HEK293 (cell line): ENCODE measurements around the gene PCDH9.

Experiments
- CTCF ChIA-PET: fragments of 350-600 bp; formaldehyde crosslinking; extraction: SDS; loops from one replicate; lab custom pipeline; 2021; ENCODE audit warnings: antibody characterized with exemption; lab: Yijun Ruan, JAX
- POLR2A ChIA-PET: fragments of 300-600 bp; formaldehyde crosslinking; extraction: SDS; loops from one replicate; lab custom pipeline; 2020; ENCODE audit warnings: antibody characterized with exemption, inconsistent platforms; lab: Yijun Ruan, JAX
- H3K27ac ChIP-seq: fragments of 200-500 bp; sonication (Bioruptor generic); 2 replicates; pipeline ENCODE4 v1.5.1; 2014; ENCODE audit warnings: low read depth, low read length, control low read depth, inconsistent platforms; ENCODE audit errors: extremely low read depth
- H3K36me3 ChIP-seq, 2 experiments: fragments of 200-500 bp in 1 of 2; sonication (Bioruptor generic) in 1 of 2; 1 replicate in 1 of 2; 2 replicates in 1 of 2; pipeline ENCODE4 v1.5.1; 2014 to 2017; ENCODE audit warnings: inconsistent platforms in 2 of 2, low read length in 2 of 2; ENCODE audit not compliant: control insufficient read depth in 2 of 2, insufficient read depth in 1 of 2
- H3K4me1 ChIP-seq: fragments of 200-500 bp; sonication (Bioruptor generic); 2 replicates; pipeline ENCODE4 v1.5.1; 2014; ENCODE audit warnings: mild to moderate bottlenecking, low read length, inconsistent platforms; ENCODE audit not compliant: control insufficient read depth, insufficient read depth
- H3K4me3 ChIP-seq: 2 replicates; pipeline ENCODE4 v1.5.1; 2011; ENCODE audit warnings: low read depth, mild to moderate bottlenecking, control low read depth, low read length, moderate library complexity
- H3K9me3 ChIP-seq: fragments of 200-500 bp; sonication (Bioruptor generic); 2 replicates; pipeline ENCODE4 v1.5.1; 2014; ENCODE audit warnings: low read depth, low read length, inconsistent platforms; ENCODE audit not compliant: control insufficient read depth, insufficient read depth
- FEZF1 ChIP-seq: fragments of 450-650 bp; formaldehyde crosslinking; IDR thresholded peaks from 2 replicates; pipeline ENCODE4 v1.5.1; 2016; ENCODE audit warnings: missing biosample characterization, missing genetic modification characterization
- HOXD13 ChIP-seq: sonication (generic); formaldehyde crosslinking; IDR thresholded peaks from 2 replicates; pipeline ENCODE4 v1.8.0; 2022; ENCODE audit warnings: missing genetic modification reagents, borderline replicate concordance
- PRDM6 ChIP-seq: fragments of 450-650 bp; formaldehyde crosslinking; IDR thresholded peaks from 2 replicates; pipeline ENCODE4 v1.5.1; 2017; ENCODE audit warnings: missing biosample characterization, missing genetic modification characterization
- SCRT1 ChIP-seq: fragments of 450-650 bp; formaldehyde crosslinking; IDR thresholded peaks from 2 replicates; pipeline ENCODE4 v1.5.1; 2016; ENCODE audit warnings: missing biosample characterization, missing genetic modification characterization, borderline replicate concordance
- SCRT2 ChIP-seq: fragments of 450-650 bp; formaldehyde crosslinking; IDR thresholded peaks from 2 replicates; pipeline ENCODE4 v1.5.1; 2016; ENCODE audit warnings: missing biosample characterization, missing genetic modification characterization
- TRIM28 ChIP-seq: IDR thresholded peaks from 2 replicates; pipeline ENCODE4 v1.6.1; 2011; ENCODE audit warnings: low read length, control low read depth, borderline replicate concordance
- WT1 ChIP-seq: fragments of 450-650 bp; formaldehyde crosslinking; IDR thresholded peaks from 2 replicates; pipeline ENCODE4 v1.5.1; 2016; ENCODE audit warnings: missing biosample characterization, missing genetic modification characterization
- ZBTB11 ChIP-seq: fragments of 450-650 bp; formaldehyde crosslinking; conservative IDR thresholded peaks from 2 replicates; pipeline ENCODE4 v1.5.1; 2016; ENCODE audit warnings: low read depth, missing biosample characterization, missing genetic modification characterization
- ZNF114 ChIP-seq: fragments of 450-650 bp; formaldehyde crosslinking; IDR thresholded peaks from 2 replicates; pipeline ENCODE4 v1.5.0; 2017; ENCODE audit warnings: missing biosample characterization, missing genetic modification characterization
- ZNF132 ChIP-seq: fragments of 450-650 bp; formaldehyde crosslinking; IDR thresholded peaks from 2 replicates; pipeline ENCODE4 v1.5.1; 2017; ENCODE audit warnings: missing biosample characterization, missing genetic modification characterization, borderline replicate concordance
- ZNF155 ChIP-seq: fragments of 450-650 bp; formaldehyde crosslinking; IDR thresholded peaks from 2 replicates; pipeline ENCODE4 v1.5.1; 2016; ENCODE audit warnings: missing biosample characterization, missing genetic modification characterization
- ZNF157 ChIP-seq: fragments of 450-650 bp; formaldehyde crosslinking; IDR thresholded peaks from 2 replicates; pipeline ENCODE4 v1.5.1; 2016; ENCODE audit warnings: missing biosample characterization, missing genetic modification characterization
- ZNF324 ChIP-seq: fragments of 450-650 bp; formaldehyde crosslinking; IDR thresholded peaks from 2 replicates; pipeline ENCODE4 v1.5.1; 2016; ENCODE audit warnings: missing biosample characterization, missing genetic modification characterization
- ZNF423 ChIP-seq: fragments of 450-650 bp; formaldehyde crosslinking; IDR thresholded peaks from 2 replicates; pipeline ENCODE4 v1.5.1; 2016; ENCODE audit warnings: missing biosample characterization, missing genetic modification characterization
- ZNF48 ChIP-seq: fragments of 450-650 bp; formaldehyde crosslinking; IDR thresholded peaks from 2 replicates; pipeline ENCODE4 v1.5.1; 2016; ENCODE audit warnings: missing biosample characterization, missing genetic modification characterization
- ZNF530 ChIP-seq: fragments of 450-650 bp; formaldehyde crosslinking; IDR thresholded peaks from 2 replicates; pipeline ENCODE4 v1.5.1; 2016; ENCODE audit warnings: low read depth, missing biosample characterization, missing genetic modification characterization
- ZNF544 ChIP-seq: fragments of 450-650 bp; formaldehyde crosslinking; IDR thresholded peaks from 2 replicates; pipeline ENCODE4 v1.5.0; 2017; ENCODE audit warnings: missing biosample characterization, missing genetic modification characterization
- ZNF596 ChIP-seq: fragments of 450-650 bp; IDR thresholded peaks from 2 replicates; pipeline ENCODE4 v1.5.0; 2018; ENCODE audit warnings: missing biosample characterization, mild to moderate bottlenecking, missing genetic modification characterization, moderate library complexity
- ZNF639 ChIP-seq: fragments of 450-650 bp; formaldehyde crosslinking; IDR thresholded peaks from 2 replicates; pipeline ENCODE4 v1.5.1; 2016; ENCODE audit warnings: missing biosample characterization, missing genetic modification characterization
- ZNF785 ChIP-seq: fragments of 450-650 bp; formaldehyde crosslinking; IDR thresholded peaks from 2 replicates; pipeline ENCODE4 v1.5.1; 2016; ENCODE audit warnings: missing biosample characterization, missing genetic modification characterization
- ZNF792 ChIP-seq: fragments of 450-650 bp; formaldehyde crosslinking; IDR thresholded peaks from 2 replicates; pipeline ENCODE4 v1.5.1; 2016; ENCODE audit warnings: missing biosample characterization, missing genetic modification characterization
- ZSCAN5A ChIP-seq: fragments of 450-650 bp; formaldehyde crosslinking; IDR thresholded peaks from 2 replicates; pipeline ENCODE4 v1.5.1; 2016; ENCODE audit warnings: missing biosample characterization, missing genetic modification characterization
- ZXDB ChIP-seq: fragments of 450-650 bp; formaldehyde crosslinking; IDR thresholded peaks from 2 replicates; pipeline ENCODE4 v1.5.1; 2016; ENCODE audit warnings: missing biosample characterization, missing genetic modification characterization
- TF ChIP-seq, protein P1 (sequence below): fragments of 450-650 bp; IDR thresholded peaks from 2 replicates; pipeline ENCODE4 v1.5.1; 2018; ENCODE audit warnings: missing biosample characterization, mild to moderate bottlenecking, missing genetic modification characterization
- TF ChIP-seq, protein P2 (sequence below): fragments of 450-650 bp; formaldehyde crosslinking; IDR thresholded peaks from 2 replicates; pipeline ENCODE4 v1.5.1; 2016; ENCODE audit warnings: missing biosample characterization, missing genetic modification characterization

PCDH9 gene

DNA sequence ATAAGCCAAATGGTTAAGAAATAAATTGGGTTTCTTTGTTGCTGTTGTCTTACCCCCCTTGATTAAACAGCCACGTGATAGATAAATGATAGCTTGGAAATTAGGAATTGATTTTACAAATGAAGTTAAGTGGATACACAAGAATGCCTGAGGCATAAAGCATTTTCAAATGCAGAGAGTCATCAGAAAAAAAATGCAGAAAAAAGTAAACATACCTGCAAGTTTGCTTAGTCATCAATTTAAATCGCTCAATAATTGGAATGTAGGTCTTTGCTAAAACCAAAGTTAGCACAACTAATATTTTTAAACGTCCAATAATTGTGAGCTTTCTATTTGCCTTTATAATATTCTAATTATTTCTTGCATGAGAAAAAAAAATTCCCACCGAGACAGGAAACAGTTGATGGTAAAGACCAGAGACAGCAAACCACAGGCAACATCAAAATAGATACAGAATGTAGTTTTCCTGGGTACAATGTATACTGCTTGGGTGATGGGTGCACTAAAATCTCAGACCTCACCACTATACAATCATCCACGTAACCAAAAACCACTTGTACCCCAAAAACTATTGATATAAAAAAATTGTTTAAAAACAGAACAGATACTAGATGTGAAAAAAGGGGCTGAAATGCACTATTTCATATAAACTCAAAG lies 924.0 kb downstream of the PCDH9 start:
- TF ChIP-seq PRDM6 (tag by site-specific recombination) (no peak), ZNF792 (no peak), FEZF1 (tag by site-specific recombination) (no peak), ZNF423 (tag by site-specific recombination) (no peak), ZNF785 (tag by site-specific recombination) (no peak), ZNF114 (tag by site-specific recombination) (no peak)
- H3K27ac ChIP-seq: no peak overlapping the region
- H3K36me3 ChIP-seq: no peaks in the 10 kb centered on the region
- POLR2A ChIA-PET: no interaction called here
- CTCF ChIA-PET: no interaction called here
- no peak overlapping the region for H3K4me3 ChIP-seq
- H3K9me3 ChIP-seq: no peaks in the 10 kb centered on the region
- no peaks in the 10 kb centered on the region for H3K4me1 ChIP-seq

DNA sequence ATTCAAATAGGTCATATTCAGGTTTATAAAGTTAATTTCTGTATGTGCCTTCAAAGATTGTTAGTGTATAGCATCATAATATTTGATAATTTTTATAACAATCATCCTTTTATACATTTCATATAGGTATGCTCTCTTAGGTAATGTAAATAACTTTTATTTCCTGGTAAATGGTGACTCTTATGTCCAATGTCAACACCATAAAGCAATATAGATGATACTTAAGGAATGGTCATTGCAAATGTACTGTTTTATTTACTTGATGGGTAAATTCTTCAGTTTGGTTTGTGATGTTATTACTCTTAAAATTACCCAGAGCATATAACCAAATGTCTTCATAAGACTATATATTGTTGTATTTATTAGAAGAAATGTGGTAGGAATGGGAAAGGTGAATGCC lies 928.7 kb downstream of the PCDH9 start:
- no peaks in the 10 kb centered on the region for H3K36me3 ChIP-seq

More for the DNA sequence above, 928.7 kb downstream of the PCDH9 start:
- Histone ChIP-seq H3K9me3 (no peaks in the 10 kb centered on the region), H3K4me3 (no peak overlapping the region), H3K27ac (no peak overlapping the region), H3K4me1 (no peaks in the 10 kb centered on the region)
- TF ChIP-seq TRIM28 (no peak), ZNF48 (tag by site-specific recombination) (no peak), ZNF155 (tag by site-specific recombination) (no peak), ZNF324 (tag by site-specific recombination) (no peak), ZNF157 (no peak), HOXD13 (CRISPR knock-in tag) (no peak), ZSCAN5A (no peak), SCRT1 (no peak), ZNF639 (tag by site-specific recombination) (no peak), ZNF530 (no peak), SCRT2 (tag by site-specific recombination) (no peak), ZNF792 (no peak), WT1 (tag by site-specific recombination) (no peak), ZBTB11 (tag by site-specific recombination) (no peak), ZNF132 (no peak), ZXDB (tag by site-specific recombination) (no peak), ZNF544 (no peak), ZNF596 (tag by site-specific recombination) (no peak)
- TF ChIP-seq, protein P1, sequence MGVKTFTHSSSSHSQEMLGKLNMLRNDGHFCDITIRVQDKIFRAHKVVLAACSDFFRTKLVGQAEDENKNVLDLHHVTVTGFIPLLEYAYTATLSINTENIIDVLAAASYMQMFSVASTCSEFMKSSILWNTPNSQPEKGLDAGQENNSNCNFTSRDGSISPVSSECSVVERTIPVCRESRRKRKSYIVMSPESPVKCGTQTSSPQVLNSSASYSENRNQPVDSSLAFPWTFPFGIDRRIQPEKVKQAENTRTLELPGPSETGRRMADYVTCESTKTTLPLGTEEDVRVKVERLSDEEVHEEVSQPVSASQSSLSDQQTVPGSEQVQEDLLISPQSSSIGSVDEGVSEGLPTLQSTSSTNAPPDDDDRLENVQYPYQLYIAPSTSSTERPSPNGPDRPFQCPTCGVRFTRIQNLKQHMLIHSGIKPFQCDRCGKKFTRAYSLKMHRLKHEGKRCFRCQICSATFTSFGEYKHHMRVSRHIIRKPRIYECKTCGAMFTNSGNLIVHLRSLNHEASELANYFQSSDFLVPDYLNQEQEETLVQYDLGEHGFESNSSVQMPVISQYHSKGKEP (tag by site-specific recombination): no peak
- TF ChIP-seq, protein P2, sequence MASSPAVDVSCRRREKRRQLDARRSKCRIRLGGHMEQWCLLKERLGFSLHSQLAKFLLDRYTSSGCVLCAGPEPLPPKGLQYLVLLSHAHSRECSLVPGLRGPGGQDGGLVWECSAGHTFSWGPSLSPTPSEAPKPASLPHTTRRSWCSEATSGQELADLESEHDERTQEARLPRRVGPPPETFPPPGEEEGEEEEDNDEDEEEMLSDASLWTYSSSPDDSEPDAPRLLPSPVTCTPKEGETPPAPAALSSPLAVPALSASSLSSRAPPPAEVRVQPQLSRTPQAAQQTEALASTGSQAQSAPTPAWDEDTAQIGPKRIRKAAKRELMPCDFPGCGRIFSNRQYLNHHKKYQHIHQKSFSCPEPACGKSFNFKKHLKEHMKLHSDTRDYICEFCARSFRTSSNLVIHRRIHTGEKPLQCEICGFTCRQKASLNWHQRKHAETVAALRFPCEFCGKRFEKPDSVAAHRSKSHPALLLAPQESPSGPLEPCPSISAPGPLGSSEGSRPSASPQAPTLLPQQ (tag by site-specific recombination): no peak
- ChIA-PET CTCF (no interaction called here), POLR2A (no interaction called here)
